Measurements from ENCODE around the gene PPP6R3.
"Not testable (repeated sequence)": the region's sequence is repeated elsewhere in the genome, so short reads cannot be mapped to it uniquely, and the experiment has no call there.

The PPP6R3 gene

DNA sequence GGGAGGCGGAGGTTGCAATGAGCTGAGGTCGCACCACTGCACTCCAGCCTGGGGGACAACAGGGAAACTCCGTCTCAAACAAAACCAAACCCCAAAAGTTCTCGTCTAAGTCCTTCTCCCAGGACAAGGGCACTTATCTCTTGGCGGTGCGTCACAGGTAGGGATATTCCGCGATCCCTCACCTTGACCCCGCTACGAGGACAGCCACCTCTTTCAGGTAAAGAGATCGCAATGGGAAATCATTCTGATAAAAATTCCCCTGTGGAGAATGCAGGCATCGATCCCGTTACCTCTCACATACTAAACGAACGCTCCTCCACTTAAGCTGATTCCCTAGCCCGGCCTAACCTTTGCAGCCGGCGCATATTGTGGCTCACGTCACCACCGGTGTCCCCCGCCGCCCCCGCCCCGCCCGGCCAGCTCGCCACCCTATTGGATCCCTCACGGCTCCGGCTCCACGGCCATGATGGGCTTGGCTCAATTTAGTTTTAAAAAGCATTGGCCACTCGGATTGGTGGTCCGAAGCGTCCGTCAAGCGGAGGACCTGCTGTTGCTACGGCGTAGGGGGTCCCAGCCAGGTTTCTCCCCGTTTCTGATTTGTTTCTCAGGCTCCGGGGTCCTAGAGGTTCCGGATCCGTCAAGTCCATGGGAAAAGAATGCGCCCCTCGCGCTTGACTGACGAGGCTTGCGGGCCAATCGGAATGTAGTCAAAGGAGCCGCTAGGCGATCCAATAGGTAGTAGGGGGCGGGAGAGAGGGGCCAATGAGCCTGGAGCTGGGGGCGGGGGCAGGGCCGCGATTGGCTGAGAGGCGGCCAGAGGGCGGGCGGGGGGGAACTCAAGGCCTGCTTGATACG lies 439 bp upstream of the PPP6R3 start:
- DNase-seq, result peak; percentile 99

DNA sequence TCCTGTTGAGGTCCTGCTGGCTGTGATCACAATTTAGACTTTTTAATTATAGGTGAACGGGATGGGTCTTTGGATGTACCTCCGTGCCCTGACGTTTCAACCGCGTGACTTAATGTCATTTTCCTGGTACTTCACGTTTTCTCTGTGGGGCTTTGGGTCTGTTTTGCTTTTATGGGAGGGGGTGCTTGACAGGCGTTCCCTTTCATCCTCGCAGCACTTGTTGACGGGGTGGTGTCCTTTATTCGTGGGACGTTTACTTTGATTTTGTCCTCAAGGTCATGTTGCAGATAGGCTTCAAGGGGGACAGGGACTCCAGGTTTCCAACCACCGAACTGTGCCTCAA lies 994 bp downstream of the PPP6R3 start:
- DNase-seq, result no peak

DNA sequence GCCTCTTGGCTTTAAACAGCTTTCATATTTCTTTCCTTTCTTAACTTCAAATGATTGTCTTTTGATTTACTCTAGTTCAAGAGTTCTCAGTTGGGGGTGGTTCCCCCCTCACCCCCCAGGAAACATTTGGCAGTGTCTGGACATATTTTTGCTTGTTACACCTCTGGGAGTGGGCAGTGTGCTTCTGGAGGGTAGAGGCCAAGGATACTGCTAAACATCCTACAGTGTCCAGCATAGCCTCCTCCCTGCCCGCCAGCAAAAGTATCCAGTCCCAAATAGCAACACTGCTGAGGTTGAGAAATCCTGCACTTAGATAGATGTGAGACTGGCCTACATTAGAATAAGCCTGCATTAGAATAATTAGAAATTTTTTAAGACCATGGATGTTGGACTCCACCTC lies 3.2 kb downstream of the PPP6R3 start:
- DNase-seq, result no peak

DNA sequence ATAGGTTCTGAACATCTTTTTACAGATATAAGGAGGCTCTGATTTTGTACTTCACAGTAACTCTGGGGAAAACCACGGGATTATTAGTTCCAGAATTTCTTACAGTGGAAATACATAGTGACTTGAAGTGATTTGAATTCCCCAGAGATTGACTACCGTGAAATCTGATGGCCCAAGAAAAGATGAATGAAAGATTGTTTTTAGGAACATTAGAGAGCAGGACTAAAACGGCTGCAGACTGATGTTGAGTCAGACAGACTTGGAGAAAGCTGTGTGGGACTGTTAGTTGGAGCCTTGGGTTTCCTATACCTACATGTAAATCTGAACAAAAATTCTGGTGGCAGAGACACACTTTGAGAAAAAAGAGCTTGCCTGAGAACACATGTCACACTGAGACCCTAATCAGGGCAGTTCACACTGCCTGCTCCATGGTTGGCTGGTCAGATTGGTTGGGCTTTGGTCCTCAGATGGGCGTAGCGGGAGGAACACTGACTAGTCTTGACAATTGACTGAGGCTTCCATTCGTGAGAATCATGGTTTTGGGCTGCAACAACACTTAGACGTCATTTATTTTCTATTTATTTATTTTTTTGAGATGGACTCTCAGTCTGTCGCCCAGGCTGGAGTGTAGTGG lies 6.8 kb downstream of the PPP6R3 start:
- no peak for DNase-seq

DNA sequence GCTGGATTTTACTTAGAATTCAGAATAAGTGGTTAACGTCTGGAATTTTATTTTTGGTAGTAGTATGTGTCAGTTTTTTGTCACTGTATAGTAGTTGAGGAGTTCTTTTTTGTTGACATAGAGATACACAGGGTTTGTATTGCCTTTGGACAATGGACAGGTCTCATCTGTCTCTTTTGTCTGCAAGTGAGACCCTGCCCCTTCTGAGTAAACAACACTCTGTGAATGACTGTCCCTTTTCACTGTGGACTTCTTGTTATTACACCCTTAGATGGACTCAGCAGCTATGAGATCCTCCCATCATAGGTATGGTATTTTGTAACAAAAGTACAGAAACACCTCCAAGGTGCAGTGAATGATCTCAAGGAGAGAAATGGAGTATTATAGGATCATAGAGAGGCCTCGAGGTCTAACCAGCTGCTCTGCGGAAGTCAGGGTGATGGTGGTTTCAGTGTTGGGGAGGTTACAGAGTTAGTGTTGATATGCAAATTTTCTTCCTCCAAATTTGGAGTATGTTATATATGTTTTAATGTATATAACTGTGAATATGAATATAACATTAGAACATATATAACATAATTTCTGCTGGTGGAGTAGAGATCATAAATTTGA lies 7.8 kb downstream of the PPP6R3 start:
- DNase-seq, result no peak

DNA sequence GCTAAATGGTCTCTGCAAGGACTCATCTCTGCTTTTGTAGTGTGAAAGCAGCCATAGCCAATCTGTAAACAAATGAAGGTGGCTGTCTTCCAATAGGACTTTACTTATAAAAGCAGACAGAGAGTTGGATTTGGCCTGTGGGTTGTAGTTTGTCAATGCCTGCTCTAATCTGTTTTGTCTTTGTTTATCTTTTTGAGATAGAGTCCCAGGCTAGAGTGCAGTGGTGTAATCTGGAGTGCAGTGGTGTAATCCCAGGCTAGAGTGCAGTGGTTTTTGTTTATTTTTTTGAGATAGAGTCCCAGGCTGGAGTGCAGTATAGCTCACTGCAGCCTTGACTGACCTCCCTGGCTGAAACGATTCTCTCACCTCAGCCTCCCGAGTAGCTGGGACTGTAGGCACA lies 8.6 kb downstream of the PPP6R3 start:
- no peak for DNase-seq

DNA sequence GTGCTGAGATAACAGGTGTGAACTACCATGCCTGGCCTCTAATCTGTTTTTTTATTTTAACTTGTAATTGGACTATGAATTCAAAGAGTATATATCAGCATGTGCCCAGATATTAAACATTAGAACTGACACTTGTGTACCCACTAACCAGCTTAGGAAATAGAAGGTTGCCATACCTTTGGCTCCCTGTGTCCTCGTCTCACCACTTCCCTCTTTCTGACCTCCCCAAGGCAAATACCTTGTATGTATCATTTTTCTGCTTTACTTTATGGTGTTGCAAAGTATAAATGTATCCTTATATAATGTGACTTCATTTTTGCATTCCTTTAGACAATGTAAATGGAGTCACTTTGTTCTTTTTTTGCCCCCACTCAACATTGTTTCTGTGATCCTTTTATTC lies 9.1 kb downstream of the PPP6R3 start:
- no peak for DNase-seq

DNA sequence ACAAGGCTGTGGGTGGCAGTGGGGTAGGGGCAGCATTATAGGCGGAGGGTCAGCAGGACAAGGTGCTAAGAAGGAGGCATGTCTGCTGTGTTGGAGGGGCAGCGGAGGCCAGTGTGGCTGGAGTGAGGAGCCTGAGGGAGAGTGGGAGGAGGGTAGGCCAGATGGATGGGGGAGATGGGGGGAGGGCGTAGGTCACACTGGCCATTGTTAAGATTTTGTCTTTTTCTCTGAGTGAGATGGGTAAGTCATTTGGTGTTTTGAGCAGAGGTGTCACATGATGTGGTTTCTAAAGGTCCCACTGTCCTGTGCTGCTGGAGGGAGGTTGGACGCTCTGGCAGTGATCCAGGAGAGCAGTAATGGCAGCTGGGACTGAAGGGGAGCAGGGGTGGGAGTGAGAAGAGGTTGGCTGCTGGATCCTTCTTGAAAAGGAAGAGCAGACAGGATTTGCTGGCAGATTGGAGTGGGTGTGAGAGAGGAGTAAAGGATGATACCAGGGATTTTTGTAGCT lies 9.8 kb downstream of the PPP6R3 start:
- DNase-seq, result no peak

DNA sequence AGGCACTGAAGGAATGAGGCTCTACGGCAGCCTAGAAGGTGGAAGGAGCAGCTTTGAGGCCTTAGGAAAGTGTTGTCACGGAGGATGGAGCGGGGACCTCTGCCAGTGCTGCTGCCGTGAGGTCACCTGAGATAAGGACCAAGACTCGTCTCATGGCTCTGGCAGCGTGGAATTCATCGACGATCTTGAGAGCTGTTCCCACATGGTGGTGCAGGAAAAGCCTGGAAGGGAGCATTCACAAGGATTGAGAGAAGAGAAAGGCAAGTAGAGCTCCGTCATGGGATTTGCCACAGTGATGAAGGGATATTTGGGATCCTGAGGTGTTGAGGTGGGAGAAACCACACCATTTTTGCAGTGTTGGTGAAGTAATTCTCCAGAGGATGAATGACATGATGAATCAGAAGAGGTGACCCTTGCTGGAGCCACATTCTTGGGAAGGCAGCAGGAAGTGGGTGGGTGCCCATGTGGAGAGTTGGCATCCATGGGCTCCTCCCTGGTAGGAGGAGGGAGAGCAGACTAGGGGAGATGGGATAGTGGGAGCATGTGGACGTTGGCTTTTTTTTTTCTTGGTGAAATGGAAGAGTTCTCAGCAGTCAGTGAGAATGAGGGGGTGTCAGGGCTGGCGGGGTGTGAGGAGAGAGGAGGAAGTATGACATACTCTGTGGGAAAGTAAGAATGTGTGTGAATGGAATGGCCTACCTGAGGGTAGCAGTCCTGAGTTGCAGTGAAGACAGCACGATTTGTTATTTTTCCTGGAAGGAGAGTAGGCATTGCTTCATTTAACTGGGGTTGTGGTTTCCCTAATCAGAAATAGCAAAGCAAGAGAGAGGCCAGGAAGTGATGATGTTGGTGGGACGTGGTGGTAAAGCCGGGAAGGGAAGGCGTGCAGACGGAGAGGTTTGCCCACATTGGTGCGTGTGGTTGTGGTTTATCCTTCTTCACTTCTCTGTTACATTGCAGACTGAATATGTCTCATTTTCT lies 11.1 kb downstream of the PPP6R3 start:
- DNase-seq, result no peak

DNA sequence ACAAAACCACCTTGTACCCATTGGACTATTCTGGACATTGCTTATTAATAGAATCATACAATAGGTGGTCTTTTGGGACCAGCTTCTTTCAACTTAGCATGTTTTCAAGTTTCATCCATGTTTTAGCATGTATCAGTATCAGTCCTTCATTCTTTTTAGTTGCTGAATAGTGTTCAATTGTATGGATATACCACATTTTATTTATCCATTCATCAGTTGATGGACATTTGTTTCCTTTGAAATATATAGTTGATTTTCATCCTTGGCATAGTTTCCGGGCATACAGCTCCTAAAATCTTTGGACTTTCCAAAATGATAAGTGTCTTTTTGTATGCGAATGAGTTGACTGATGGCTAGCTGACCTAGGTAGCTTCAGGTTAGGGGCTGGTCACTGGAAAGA lies 12.2 kb downstream of the PPP6R3 start:
- no peak for DNase-seq

DNA sequence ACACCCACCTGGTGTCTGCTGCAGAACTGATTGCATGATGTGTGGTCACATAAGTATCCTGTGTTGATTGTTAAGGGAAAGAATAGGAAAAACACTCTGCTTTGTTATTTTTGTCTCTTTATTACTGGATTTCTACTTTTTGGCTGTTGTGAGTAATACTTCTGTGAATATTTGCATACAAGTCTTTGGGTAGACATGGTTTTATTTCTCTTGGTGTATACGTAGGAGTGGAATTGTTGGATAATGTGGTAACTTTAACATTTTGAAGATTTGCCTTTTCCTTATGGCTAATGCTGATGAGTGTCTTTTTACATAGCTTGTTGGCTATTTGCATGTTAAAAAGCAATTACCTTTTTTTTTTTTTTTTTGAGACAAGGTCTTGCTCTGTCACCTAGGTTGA lies 13.1 kb downstream of the PPP6R3 start:
- no peak for DNase-seq

DNA sequence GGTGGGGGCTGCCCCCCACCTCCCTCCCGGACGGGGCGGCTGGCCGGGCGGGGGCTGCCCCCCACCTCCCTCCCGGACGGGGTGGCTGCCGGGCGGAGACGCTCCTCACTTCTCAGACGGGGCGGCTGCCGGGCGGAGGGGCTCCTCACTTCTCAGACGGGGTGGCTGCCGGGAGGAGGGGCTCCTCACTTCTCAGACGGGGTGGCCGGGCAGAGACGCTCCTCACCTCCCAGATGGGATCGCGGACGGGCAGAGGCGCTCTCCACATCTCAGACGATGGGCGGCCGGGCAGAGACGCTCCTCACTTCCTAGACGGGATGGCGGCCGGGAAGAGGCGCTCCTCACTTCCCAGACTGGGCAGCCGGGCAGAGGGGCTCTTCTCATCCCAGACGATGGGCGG lies 15.1 kb downstream of the PPP6R3 start:
- DNase-seq, result not testable (repeated sequence)

DNA sequence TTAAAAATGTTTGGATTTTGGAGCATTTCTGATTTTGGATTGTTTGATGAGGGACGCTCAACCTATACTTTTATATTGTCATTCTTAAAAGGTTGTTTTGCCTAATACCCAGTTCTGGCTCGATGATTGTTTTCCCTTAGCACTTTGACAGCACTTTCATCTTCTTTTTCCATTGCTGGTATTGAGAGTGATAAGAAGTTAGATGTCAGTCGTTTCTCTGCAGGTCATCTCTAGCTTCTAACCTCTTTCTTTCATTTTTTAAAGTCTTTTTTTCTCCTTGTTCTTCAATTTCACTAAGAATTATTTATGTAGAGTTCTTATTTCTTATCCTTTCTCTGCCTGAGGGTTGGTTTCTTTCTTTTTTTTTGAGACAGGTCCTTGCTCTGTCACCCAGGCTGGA lies 18.8 kb downstream of the PPP6R3 start:
- DNase-seq, result no peak

DNA sequence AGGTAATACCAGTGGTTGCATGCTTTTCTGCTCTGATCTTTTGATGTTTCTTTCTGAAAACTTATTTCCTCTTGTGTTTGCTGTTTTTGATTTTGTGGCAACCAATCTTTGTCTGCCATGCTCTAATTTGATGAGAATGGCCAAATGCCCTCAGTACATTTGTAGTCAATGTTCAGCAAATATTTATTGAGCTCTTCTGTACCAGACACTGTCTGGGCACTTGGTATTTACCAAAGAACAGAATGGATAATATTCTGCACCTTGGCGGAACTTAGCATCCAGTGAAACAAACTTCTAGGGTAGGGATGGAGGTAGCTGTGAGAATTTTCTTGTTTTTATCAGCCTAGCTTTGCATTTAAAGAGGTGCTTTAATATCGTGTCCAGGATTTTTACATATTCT lies 19.6 kb downstream of the PPP6R3 start:
- DNase-seq, result peak; percentile 21

DNA sequence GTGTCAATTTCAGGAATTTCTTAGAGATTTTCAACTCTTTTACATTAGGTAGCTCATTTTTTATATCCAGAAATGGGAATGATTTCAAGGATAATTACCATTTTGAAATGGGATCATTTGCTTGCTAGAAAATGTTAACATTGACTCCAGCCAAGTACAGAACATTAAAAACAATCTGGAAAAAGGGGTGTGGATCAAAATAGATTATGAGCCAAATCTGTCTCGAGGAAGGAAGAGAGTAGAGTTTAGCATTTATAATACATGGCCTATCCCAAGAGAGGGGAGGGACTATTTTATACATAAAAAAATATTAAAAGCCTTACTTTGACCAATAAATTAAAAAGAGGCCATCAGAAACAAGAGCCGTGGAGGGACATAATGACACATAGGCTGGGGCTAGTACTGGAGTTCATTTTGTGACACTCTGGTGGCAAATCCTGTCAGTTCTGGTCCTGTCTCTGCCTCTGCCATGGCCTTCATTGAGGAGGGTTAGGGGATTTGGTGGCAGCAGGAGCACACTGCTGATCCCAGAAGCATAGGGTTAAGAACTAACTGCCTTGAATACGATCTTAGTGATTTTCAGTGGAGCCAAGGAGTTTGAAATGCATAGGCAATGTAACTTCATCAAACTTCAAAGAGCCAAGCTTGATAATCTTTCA lies 20.4 kb downstream of the PPP6R3 start:
- DNase-seq, result no peak

DNA sequence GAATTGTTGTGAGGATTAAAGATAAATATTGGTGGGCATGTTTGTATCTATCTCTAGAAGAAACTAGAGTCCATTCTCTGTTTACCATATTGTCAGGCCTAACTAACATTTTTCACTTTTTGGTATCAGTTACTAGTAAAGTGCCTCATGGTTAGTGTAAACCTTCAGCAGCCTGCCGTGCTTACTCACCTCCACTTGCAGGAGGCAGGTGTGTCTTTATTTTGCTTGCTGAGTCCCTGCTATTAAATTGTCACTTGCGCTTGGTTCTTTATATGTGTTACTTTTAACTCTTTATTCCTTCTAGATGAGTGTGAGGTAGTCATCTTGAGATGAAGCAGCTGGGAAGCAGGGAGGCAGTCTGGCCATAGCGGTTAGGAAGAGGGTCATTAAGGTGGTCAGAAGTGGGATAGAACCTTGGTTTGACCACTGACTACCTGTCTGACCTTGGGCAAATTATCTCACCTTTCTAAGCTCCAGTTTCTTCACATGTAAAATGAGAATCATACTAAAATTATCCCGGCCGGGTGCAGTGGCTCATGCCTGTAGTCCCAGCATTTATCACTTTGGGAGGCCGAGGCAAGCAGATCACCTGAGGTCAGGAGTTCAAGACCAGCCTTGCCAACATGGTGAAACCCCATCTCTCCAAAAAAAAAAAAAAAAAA lies 21.2 kb downstream of the PPP6R3 start:
- peak; percentile 41 for DNase-seq

DNA sequence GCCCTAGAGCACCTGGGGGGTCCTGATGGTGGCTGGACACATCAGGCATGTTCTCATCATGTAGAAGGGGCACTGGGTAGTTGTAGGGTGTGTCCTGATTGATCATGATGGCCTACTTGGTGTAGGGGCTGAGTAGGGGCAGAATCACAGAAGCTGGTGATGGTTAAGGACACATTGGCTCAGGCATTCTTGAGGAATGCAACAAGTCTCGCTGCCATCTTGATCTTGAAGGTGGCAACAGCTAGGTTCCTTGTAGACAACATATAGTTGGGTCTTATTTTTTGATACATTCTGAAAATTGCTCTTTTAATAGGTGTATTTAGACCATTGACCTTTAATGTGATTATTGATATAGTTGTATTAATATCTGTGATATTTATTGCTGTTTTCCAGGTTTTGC lies 28.1 kb downstream of the PPP6R3 start:
- DNase-seq, result no peak

DNA sequence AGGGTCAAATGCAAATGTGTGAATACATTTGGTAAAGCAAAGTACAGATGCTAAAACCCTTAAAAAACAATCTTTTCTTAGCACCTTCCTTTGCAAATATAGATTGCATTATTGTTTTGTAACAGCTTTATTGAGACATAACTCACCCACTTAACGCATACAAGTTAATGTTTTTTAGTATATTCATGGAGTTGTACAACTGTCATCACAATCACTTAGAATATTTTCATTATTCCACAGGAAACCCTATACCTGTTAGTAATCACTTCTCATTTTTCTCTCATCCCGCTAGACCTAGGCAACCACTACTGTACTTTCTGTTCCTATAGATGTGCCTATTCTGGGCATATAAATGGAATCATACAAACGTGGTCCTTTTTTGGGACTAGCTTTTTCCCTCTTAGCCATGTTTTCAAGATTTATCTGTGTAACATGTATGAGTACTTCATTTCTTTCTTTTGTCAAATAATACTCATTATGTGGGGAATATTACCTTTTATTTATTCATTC lies 34.7 kb downstream of the PPP6R3 start:
- no peak for DNase-seq

DNA sequence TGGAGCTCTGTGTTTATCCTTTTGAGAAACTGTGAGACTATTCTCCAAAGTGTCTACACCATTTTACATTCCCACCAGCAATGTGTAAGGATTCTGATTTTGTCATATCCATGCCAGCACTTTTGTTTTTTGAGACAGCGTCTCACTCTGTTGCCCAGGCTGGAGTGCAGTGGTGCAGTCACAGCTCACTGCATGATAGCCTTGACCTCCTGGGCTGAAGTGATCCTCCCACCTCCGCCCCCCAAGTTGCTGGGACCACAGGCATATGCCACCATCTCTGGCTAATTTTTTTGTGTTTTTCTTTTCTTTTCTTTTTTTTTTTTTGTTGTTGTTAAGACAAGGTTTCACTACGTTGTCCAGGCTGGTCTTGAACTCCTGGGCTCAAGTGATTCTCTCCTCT lies 35.3 kb downstream of the PPP6R3 start:
- no peak for DNase-seq

DNA sequence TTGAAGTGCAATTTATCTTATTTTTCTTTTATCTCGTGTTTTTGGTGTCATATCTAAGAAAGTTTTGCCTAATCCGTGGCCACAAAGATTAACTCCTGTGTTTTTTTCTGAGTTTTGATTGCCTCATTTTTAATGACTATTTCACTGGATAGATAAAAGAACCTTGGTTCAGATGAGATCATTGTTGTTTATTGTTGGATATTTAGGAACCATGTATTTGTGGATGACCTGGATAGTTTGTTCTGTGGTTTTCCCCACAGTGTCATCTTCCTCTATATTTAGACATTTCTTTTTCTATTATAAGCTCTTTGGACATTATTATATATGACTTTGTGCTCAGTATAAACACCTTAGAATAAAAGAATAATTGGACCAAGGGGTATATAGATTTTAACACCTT lies 37.2 kb downstream of the PPP6R3 start:
- no peak for DNase-seq

DNA sequence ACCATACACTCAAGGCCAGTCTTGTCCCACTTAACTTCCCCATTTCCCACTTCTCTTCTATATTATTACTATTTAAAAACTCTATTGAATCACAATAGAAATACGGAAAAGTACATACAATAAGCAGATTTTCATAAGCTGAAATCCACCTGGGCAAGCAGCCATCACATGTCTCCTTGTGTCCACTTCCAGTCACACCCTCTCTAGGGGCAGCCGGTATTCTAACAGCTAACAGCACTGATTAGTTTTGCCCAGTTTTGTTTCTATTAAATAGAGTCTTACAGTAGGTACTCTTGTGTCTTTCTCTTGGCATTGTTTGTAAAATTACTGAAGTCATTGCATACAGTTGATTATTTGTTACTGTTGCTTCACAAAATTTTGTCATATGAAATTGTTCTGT lies 37.8 kb downstream of the PPP6R3 start:
- DNase-seq, result no peak
